Right lobe of liver (tissue), 4 donors: Measurements from ENCODE around the gene KRTAP10-12.

Experiments used
- POLR2A ChIP-seq: fragments of 450-650 bp; IDR thresholded peaks from one replicate; pipeline ENCODE4 v1.6.1; 2017; ENCODE audit warnings: antibody characterized with exemption, mild to moderate bottlenecking
- TF ChIP-seq, protein P1 (sequence below), 4 donors: fragments of 200-600 bp in 3 of 4; fragments of 450-650 bp in 1 of 4; IDR thresholded peaks; one replicate each; pipeline versions ENCODE4 v1.5.1 to v1.8.0; 2016 to 2022; ENCODE audit warnings: antibody characterized with exemption in 4 of 4, mild to moderate bottlenecking in 2 of 4
- donor health status: DM: no; HTN: no; CAD: no.
- donor health status: DM: no; HTN: no; CAD: no.
- donor health status: DM: no; HTN: yes; CAD: no.

DNA sequence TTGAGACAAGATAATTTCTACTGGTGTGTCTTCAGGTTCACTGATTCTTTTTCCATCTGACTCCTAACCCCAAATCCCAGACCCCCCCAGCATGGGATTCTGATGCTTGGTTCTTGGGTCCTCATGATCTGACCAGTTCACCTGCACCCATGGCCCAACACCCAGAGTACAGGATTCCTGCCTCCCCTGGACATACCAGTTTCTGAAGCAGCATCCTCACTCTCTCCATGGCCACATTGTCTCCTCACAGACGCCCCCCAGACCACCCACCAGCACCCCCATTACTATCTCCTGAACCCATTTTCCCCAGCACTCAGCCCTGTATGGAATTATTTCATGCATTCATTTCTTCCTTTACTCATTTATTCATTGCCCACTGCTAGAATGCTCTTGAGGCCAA, 40.1 kb upstream of the KRTAP10-12 start:
- TF ChIP-seq, protein P1, sequence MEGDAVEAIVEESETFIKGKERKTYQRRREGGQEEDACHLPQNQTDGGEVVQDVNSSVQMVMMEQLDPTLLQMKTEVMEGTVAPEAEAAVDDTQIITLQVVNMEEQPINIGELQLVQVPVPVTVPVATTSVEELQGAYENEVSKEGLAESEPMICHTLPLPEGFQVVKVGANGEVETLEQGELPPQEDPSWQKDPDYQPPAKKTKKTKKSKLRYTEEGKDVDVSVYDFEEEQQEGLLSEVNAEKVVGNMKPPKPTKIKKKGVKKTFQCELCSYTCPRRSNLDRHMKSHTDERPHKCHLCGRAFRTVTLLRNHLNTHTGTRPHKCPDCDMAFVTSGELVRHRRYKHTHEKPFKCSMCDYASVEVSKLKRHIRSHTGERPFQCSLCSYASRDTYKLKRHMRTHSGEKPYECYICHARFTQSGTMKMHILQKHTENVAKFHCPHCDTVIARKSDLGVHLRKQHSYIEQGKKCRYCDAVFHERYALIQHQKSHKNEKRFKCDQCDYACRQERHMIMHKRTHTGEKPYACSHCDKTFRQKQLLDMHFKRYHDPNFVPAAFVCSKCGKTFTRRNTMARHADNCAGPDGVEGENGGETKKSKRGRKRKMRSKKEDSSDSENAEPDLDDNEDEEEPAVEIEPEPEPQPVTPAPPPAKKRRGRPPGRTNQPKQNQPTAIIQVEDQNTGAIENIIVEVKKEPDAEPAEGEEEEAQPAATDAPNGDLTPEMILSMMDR (IDR thresholded peaks at IDR 0.05): no peak
- no peak for TF ChIP-seq POLR2A
